ENCODE results near the gene ST3GAL5.

The ST3GAL5 gene

DNA sequence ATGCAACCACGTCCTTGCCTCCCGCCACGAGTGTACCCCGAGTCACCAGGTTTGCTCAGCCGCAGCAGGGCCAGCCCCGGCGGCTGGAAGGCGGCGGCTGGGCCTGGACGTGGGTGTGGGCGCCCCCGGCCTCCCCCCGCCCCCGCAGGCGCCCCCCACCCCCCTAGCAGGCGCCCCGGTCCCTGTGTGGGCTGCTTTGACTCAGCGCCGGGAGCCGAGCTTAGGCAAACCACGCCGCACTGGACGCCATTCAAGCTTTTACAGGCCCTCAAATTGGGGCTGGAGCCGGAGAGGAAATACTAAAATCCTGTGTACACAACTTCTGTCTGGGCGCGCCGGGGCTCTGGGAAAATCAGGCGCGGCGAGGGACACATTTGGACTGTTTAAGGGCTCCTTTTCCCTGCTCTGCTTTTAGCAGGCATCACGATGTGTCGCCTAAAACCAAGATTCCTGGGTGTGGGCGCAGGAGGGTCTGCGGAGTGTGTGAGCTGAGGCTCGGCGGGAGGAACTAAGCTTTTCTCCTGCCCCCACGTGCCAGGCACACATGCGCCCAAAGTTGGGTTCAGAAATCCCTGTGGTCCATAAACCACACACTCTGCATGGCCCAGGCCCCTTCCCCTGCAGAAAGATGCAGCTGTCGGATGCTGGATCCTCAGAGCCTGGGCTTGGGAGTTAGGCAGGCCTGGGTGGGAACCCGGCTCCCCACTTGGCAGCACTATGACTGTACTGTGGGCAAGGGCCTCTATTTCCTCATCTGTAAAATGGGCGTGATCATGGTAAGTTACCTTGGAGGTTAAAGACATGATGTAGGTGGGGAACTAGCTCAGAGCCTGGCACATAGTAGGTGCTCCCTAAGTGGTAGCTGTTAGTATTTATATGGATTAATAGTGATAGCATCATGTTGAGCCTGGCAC, 77.4 kb downstream of the ST3GAL5 start:
- no peak for DNase-seq (ENCODE audit: low read depth in 2 of 3, low spot score in 1 of 3)

- no peak for DNase-seq (ENCODE audit: low read depth in 2 of 3, low spot score in 1 of 3)
Observed at GRCh38 chr2:85810371-85811179, 78.2 kb downstream of the ST3GAL5 start.

DNA sequence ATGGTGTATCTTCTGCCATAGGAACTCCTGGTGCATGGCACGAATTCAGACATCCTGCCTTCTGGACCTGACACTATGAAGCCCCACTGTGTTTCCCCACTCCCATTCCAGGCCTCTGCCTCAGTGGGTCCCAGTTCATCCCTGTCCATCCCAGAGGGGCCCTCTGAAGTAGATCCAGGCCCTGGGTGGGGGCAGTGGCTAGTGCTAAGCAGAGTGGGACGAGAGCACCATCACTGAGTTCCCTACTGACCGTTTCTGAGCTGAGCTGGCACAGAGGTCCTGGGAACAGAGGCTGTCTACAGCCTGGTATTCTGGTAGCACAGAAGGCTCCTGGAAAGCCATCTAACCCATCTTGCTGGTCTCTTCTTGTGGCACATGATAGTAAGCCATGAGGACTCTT, 81.0 kb downstream of the ST3GAL5 start:
- DNase-seq (ENCODE audit: low read depth in 2 of 3, low spot score in 1 of 3), result no peak

- DNase-seq (ENCODE audit: low read depth in 2 of 3, low spot score in 1 of 3), result no peak
Observed at GRCh38 chr2:85806358-85807118, 82.3 kb downstream of the ST3GAL5 start.

GRCh38 chr2:85804583-85804982, 84.2 kb downstream of the ST3GAL5 start:
- peak in 1 of 3 donors; percentile 11 for DNase-seq (ENCODE audit: low read depth in 2 of 3, low spot score in 1 of 3)

GRCh38 chr2:85803704-85804425, 84.9 kb downstream of the ST3GAL5 start:
- no peak for DNase-seq (ENCODE audit: low read depth in 2 of 3, low spot score in 1 of 3)

DNA sequence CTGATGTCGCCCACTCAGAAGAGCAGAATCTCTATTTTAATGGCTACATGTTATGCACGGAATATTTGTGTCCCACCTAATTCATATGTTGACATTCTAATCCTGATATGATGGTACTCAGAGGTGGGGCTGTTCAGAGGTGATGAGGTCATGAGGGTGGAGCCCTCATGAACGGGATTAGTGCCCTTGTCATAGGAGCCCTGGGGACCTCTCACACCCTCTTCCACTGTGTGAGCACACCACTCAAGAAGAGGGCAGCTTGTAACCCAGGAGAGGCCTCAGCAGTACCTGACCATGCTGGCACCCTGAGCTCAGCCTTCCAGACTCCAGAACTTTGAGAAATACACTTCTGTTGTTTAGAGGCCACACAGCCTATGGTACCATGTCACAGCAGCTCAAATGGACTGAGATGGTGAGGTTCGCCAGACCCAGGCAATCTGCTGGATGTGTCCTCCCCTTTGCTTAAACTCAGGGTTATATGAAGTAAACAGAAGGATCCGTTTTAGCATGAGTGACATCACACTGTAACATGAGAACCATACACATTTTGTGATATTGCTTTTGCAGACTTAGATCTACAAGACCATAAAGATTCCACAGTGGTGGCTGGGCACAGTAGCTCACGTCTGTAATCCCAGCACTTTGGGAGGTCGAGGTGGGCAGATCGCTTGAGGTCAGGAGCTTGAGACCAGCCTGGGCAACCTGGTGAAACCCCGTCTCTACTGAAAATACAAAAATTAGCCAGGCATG, 86.3 kb downstream of the ST3GAL5 start:
- no peak for DNase-seq (ENCODE audit: low read depth in 2 of 3, low spot score in 1 of 3)

GRCh38 chr2:85801871-85802270, 86.9 kb downstream of the ST3GAL5 start:
- DNase-seq (ENCODE audit: low read depth in 2 of 3, low spot score in 1 of 3), result no peak

- DNase-seq (ENCODE audit: low read depth in 2 of 3, low spot score in 1 of 3), result no peak
Observed at GRCh38 chr2:85800586-85800985, 88.2 kb downstream of the ST3GAL5 start.

- DNase-seq (ENCODE audit: low read depth in 2 of 3, low spot score in 1 of 3), result no peak
Observed at GRCh38 chr2:85799215-85799956, 89.4 kb downstream of the ST3GAL5 start.

DNA sequence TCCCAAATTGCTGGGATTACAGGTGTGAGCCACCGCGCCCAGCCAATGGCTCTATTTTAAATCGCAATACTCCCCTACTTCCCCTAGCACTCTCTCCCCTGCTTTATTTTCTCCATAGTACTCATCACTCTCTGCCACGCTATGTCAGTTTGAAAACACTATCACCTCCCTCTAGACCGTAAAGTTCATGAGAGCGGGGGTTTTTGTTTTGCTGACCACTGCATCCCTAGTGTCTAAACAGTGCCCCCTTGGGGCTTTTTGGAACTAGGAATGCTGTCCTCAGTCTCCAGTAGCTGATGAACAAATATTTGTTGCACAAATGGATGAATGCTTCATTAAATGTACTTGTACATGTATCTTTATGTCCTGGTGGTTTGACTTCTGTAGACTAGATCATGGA, 90.9 kb downstream of the ST3GAL5 start:
- no peak for DNase-seq (ENCODE audit: low read depth in 2 of 3, low spot score in 1 of 3)

DNA sequence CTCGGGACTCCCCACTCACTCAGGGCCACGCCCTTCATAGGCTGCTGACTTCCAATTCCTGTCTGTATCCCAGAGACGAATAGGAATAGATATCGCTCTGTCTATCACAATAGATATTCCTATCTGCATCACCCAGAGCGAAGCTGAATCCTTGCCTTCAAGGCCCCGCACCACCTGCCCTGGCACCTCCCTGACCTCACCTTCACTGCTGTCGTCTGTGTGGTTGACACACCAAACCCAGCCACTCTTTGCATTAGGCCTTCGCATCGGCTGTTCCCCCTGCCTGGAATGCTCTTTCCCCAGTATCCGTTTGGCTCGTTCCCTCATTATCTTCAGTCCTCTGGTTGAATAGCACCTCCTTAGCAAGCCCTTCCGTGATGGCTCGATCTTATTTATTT, 91.5 kb downstream of the ST3GAL5 start:
- no peak for DNase-seq (ENCODE audit: low read depth in 2 of 3, low spot score in 1 of 3)

DNA sequence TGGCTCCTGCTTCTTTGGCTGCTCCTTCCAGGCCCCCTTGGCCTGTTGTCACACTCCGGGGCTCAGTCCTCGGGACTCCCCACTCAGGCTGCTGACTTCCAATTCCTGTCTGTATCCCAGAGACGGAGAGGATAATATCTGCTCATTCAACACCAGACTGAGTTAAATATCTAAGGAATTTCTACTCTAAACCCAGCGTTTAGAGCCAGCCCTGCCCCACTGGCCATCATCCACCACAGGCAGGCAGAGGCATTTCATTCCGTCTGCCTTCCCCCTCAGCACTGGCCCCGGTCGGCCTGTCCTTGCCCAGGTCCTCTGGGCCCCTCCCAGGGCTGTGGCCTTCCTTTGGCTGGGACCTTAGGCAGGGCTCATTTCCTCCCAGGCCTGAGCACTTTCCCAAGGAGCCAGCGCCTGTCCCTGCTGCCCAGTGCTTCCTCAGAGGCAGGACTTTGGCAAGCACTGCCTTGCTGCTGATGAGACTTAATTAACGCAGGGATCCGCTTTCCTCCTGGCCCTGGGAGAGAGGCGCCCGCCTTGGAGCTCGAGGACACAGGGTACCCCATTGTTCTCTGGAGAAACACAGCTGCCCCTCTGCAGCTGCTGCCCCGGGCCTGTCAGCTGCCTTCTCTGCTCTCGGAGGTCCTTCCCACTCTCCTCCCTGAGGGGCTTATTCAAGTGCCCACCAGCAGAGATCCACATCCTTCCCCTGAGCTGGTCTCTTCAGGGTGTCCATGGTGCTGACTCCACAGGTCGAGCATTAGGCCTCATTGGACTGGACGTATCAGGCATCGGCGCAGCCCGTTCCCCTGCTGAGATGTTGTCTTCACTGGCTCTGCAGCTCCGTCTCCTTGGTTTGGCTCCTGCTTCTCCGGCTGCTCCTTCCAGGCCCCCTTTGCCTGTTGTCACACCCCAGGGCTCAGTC, 92.2 kb downstream of the ST3GAL5 start:
- DNase-seq (ENCODE audit: low read depth in 2 of 3, low spot score in 1 of 3), result no peak

GRCh38 chr2:85796046-85796340, 92.8 kb downstream of the ST3GAL5 start:
- no peak for DNase-seq (ENCODE audit: low read depth in 2 of 3, low spot score in 1 of 3)

GRCh38 chr2:85795331-85796045, 93.3 kb downstream of the ST3GAL5 start:
- DNase-seq (ENCODE audit: low read depth in 2 of 3, low spot score in 1 of 3), result no peak

DNA sequence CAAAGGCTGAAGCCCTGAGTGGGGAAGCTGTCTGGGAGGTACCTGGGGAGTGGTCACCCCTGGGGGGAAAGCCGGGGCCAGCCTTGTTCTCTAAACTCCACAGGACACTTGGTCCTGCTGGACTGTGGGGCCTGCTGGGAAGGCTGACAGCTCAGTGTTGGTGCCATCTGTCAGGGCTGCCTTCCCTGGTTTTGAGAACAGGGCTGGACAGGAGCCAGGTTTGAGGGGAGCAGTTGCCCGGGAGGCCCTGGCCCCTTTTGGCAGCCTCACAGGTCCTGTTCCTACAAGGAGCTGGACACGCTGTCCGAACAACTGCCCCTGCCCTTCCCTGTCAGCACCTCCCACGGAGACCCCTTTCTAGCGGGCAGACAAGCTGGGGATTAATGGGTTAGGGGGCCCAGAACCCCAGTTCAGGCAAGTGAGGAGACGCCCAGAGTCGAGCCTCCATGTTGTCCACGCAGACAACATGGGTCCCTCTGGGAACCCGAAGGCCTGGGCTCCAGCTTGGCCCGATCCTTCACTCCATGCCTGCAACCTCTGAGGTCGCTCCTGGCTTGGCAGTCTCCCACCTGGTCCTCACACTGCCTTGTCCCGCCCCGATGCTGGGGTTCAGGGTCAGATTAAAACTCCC, 94.2 kb downstream of the ST3GAL5 start:
- DNase-seq (ENCODE audit: low read depth in 2 of 3, low spot score in 1 of 3), result no peak

DNA sequence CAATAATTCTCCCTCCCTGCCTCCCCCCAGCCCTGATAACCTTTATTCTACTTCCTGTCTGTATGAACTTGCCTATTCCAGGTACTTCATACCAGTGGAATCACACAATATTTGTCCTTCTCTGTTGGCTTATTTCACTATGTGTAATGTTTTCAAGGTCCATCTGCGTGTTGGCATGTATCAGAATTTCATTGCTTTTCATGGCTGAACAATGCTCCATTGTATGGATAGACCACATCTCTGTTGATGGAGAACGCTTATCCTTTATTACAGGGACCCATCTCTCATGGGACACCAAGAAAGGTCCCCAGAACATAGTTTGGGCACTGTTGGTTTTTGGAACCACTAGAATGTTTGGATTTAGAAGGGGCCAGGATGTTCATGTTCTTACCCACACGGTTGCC, 94.8 kb downstream of the ST3GAL5 start:
- no peak for DNase-seq (ENCODE audit: low read depth in 2 of 3, low spot score in 1 of 3)
